Erythroblast (primary cell): ENCODE measurements around the gene PGAM5.
"Not testable (repeated sequence)": the region's sequence is repeated elsewhere in the genome, so short reads cannot be mapped to it uniquely, and the experiment has no call there.

Source experiments
- DNase-seq, 2 experiments: peaks; one replicate each; lab custom pipeline; 2025; lab: John Stamatoyannopoulos, UW
- GATA1 ChIP-seq: IDR thresholded peaks from 2 replicates; pipeline ENCODE4 v1.6.1; 2011; ENCODE audit warnings: low read depth, mild to moderate bottlenecking, control low read depth, low read length, moderate library complexity
- POLR2A ChIP-seq: IDR thresholded peaks from 2 replicates; pipeline ENCODE4 v1.6.1; 2011; ENCODE audit warnings: mild to moderate bottlenecking, low read length

The PGAM5 gene

DNA sequence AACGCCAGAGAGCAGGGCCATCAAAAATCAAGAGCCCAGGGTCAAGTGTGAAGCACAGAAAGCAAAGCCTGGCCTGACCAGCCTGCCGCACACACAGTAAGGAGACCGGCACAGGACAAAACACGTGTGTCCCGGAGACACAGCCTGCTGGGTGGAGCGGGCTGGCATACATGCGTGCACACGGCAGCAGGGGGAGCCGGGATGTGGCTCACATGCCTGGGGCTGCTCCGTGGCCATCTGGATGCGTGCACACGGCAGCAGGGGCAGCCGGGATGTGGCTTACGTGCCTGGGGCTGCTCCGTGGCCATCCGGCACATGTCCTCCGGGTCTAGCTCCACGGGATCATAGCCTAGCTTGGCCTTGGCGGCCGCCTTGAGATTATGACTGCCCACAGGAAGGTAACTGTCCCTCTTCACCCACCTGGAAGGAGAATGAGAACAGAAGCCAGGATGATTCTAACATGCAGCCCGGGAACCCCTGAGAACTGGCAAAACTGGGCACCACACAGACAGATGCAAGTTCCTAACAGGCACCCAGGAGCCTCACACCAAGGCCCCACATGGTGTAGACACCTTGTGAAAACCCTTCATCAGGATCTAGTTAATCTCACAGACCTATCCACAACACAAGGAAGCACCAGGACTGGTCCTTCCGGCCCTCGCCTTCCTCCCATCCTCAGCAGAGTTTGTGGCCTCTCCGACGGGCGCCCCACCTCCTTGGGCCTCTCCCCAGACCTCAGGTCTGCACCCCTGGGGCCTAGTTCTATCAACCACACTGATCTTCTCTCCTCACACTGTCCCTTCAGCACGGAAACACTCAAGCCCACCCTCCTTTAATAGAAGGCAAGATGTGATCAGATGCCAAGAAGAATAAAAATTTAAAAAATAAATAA, 37.1 kb upstream of the PGAM5 start:
- no peak for DNase-seq

GRCh38 chr12:132674561-132674960, 36.1 kb upstream of the PGAM5 start:
- TF ChIP-seq POLR2A (no peak), GATA1 (no peak)
- no peak for DNase-seq

More for the DNA sequence above, 37.1 kb upstream of the PGAM5 start:
- no peak for TF ChIP-seq GATA1

DNA sequence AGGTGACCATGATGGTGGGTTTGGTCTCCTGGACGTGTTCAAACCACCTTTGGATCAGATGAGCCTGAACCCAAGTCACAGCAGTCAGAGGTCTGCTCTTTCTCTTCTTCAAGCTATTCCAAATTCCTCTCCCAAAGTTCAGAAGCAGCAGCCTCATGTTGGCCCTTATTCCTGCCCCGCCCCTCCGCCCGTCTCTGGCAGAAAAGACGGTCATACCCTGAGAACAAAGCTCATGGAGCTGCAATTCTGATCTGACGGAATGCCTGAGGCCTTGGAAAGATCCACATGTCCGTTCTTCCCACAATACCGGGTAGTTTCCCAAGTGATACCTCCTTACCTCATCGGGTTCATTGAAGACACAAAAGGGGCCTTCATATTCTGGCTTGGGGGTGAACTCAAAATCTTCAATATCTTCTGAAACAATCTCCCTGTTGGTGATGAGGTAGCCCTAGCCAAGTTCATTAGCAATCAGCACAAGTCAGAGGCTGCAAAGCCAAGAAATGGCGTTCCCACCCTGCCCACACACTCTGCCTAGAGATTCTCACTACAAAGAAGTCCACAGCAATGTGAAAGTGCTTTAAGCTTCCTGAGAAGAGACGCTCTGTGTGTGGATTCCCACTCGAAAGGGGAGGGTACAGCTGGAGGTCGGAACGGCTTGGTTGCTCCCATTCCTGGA, 34.7 kb upstream of the PGAM5 start:
- no peak for DNase-seq
- TF ChIP-seq GATA1: no peak
- no peak for TF ChIP-seq POLR2A

DNA sequence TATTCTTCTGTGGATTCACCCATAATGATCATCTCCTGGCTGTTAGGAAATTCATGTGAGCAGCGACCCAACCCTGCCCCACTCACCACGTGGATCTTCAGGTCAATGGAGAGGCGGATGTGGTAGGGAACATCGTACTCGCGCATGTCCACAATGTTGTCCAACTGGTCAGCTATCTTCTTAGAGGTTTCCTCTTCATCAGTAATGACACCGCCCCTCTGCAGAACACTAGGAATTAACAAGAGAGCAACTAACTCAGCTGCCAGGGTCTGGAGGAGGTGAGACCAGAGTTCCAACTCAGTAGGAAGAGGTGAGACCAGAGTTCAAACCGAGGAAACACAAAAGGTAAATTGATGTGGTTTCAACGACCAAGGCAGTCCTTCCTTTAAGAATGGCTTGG, 33.1 kb upstream of the PGAM5 start:
- TF ChIP-seq POLR2A: no peak
- TF ChIP-seq GATA1: no peak

DNA sequence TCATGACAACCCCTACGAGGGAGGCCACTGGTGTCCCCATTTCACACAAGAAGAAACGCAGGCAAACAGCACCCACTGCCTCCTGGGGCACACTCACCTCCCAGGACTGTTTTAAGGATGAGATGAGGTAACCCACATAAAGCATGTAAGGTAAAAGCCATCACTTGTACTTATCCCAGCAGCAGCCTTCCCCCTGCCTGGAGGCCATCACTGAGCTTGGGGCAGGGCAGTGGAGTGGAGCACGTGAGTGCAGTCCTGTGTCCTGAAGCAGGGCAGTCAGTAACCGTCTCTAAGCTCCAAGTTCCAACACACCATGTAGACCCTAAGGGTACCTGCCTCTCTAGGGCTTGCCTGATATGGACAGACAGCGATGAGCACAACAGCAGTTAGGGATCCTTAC, 25.2 kb upstream of the PGAM5 start:
- DNase-seq: peak; percentile 23 to 38
- TF ChIP-seq GATA1 (no peak), POLR2A (no peak)

More for the DNA sequence above, 33.1 kb upstream of the PGAM5 start:
- no peak for DNase-seq

- no peak for TF ChIP-seq GATA1
- peak; percentile 83 to 89 for DNase-seq
Measured at GRCh38 chr12:132686825-132687210, 23.8 kb upstream of the PGAM5 start.

DNA sequence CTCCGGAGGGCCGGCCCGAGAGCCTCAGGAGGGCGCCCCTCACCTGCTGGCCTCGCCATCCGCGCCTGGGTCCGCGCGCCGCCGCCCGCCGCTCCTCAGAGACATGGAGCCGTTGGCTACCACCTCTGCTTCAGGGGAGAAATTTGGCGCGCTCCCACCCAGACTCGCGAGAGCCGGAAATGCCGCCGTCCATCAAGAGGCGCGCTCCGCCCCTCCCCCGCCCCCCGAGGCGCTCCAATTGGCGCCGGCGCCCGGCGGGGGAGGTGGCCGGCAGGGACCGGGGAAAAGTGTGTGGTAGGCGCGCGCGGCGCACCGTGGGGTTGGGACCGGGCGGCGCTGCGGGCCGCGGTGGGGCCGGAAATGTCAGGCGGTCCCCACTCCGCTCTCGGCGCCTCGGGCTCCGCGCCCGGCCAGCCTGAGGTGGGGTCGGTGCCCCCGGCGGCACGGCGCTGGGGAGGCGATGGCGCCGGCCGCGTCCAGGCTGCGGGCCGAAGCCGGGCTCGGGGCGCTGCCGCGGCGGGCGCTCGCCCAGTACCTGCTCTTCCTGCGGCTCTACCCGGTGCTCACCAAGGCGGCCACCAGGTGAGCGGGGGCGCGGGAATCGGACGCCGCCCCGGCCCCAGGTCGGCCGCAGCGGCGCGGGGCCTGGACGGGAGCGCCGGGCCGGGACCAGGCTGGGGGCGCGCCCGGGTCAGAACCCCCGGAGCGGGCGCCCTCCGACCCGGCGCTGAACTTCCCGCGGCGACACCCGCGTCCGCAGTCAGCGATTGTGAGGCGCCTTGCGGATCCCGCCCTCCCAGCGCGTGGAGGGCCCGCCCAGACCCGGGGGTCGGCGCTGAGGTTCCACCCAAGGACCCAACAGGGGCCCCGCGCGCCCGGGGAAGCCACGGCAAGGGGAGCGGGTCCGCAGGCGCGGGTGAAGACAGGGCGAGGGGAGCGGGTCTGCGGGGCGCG, 23.2 kb upstream of the PGAM5 start, which contains the start of the genes POLE and PXMP2:
TSS of gene POLE (minus strand) at position 132 of the 954 bp plus-strand sequence. CDS start at position 105, 27 bp downstream.
TSS of gene PXMP2 (plus strand) at position 377 of the 954 bp plus-strand sequence. CDS start at position 461, 84 bp downstream.
- peak; percentile 95 to 98 for DNase-seq
- TF ChIP-seq GATA1: no peak
- TF ChIP-seq POLR2A: peak; percentile 80

DNA sequence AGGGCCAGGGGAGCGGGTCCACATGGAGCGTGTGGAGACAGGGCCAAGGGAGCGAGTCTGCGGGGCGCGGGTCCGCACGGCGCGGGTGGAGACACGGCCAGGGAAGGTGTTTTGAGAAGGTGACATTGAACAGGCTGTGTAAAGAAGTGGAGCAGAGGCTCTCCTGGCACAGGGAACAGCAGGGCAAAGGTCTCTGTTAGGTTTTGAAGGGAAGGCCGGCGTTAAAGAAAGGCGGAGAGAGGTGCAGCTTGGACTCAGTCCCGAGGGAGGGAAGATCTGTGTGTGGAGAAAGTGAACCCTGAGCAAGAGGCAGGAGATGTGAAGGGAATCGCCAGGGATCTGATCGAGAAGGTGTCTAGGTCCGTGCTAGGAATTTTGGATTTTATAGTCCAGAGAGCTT, 21.4 kb upstream of the PGAM5 start:
- TF ChIP-seq POLR2A: no peak
- no peak for TF ChIP-seq GATA1
- no peak for DNase-seq

DNA sequence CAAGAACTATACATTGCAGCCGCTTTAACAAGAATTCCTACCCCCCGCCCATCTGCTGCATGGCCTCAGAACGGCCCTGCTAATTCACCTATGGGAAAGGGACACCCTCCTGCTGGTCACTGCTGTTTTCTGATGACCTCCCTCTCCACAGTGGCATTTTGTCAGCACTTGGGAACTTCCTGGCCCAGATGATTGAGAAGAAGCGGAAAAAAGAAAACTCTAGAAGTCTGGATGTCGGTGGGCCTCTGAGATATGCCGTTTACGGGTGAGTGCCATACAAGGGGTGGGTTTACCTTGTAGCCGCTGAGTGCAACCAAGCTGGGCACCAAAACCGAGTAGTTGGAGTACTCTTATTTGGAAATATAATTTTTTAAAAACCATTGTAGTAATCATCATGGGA, 20.5 kb upstream of the PGAM5 start:
- no peak for TF ChIP-seq POLR2A
- TF ChIP-seq GATA1: no peak
- no peak for DNase-seq

- DNase-seq: not testable (repeated sequence)
Measured at GRCh38 chr12:132692030-132692429, 18.6 kb upstream of the PGAM5 start.

DNA sequence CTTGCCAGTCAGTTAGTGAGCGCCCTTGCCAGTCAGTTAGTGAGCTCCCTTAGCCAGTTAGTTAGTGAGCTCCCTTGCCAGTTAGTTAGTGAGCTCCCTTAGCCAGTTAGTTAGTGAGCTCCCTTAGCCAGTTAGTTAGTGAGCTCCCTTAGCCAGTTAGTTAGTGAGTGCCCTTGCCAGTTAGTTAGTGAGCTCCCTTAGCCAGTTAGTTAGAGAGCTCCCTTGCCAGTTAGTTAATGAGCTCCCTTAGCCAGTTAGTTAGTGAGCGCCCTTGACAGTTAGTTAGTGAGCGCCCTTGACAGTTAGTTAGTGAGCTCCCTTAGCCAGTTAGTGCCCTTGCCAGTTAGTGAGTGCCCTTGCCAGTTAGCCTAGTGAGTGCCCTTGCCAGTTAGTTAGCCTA, 15.8 kb upstream of the PGAM5 start:
- DNase-seq: not testable (repeated sequence)

DNA sequence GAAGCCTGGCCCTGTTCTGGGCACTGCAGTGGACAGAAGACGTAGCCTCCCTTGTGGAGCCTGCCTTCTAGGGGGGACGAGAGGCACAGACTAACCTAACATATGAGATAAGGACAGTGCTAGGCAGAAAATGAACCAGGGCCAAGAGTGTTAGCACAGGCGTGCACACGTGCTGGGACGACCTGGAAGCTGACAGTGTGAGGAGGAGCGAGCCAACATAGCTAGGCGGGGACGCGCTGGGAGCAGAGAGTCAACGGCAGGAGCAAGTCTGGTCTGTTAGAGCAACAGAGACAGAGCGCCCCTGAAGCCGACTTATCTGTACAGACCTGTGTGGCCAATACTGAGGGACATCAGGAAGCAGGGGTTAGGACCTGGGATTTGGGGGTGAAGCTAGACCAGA, 15.2 kb upstream of the PGAM5 start:
- no peak for DNase-seq
- TF ChIP-seq GATA1 (no peak), POLR2A (no peak)

DNA sequence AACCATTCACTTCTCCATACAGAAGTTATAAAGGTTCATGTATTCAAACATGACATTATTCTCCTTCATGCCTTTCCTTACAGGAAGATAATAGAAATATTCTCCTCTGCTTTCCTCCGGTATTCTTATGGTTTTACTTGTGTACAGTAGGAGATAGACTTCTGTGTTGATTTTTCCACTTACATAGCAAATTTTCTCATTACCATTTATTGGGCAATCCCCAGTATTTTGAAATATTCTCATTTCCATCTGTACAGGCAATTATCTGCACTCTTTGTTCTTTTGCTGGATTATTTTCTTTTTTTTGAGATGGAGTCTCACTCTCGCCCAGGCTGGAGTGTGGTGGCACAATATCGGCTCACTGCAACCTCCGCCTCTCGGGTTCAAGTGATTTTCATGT, 12.3 kb upstream of the PGAM5 start:
- TF ChIP-seq POLR2A: no peak
- TF ChIP-seq GATA1: no peak
- DNase-seq: no peak

DNA sequence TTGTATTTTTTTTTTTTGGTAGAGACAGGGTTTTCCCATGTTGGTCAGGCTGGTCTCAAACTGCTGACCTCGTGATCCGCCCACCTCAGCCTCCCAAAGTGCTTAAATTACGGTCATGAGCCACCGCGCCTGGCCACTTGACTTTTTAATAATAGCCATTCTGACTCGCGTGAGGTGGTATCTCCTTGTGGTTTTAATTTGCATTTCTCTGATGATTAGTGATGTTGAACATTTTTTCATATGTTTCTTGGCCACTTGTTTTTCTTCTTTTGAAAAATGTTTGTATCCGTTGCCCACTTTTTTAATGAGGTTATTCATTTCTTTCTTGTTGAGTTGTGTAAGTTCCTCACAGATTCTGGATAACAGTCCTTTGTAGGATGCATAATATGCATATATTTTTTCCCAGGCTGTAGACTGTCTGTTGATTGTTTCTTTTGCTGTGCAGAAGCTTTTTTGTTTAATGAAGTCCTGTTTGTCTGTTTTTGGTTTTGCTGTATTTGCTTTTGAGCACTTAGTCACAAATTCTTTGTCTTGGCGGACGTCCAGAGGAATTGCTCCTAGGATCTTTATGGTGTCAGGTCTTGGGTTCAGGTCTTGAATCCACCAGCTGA, 10.3 kb upstream of the PGAM5 start:
- DNase-seq: no peak
- TF ChIP-seq GATA1: no peak
- no peak for TF ChIP-seq POLR2A
